ENCODE results near the gene PRDM16.

DNA sequence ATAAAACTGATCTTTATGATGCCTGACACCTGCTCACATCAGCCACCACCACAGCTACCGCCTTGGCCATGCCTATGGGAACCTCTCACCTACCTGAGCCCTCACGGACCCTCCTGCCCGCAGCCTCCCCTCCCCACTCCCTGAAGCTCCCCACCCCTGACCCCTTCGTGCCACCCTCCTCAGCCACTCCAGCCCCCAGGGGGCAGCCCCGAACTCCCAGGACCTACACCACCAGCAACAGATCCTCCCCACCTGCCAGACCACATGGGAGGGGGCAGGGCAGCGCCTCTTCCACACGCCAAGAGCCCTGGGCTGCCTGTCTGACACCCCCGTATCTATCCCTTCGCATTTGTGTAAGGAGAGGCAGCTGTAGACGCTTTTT lies 371.3 kb downstream of the PRDM16 start:
- TF ChIP-seq, protein P1, sequence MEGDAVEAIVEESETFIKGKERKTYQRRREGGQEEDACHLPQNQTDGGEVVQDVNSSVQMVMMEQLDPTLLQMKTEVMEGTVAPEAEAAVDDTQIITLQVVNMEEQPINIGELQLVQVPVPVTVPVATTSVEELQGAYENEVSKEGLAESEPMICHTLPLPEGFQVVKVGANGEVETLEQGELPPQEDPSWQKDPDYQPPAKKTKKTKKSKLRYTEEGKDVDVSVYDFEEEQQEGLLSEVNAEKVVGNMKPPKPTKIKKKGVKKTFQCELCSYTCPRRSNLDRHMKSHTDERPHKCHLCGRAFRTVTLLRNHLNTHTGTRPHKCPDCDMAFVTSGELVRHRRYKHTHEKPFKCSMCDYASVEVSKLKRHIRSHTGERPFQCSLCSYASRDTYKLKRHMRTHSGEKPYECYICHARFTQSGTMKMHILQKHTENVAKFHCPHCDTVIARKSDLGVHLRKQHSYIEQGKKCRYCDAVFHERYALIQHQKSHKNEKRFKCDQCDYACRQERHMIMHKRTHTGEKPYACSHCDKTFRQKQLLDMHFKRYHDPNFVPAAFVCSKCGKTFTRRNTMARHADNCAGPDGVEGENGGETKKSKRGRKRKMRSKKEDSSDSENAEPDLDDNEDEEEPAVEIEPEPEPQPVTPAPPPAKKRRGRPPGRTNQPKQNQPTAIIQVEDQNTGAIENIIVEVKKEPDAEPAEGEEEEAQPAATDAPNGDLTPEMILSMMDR (conservative IDR thresholded peaks at IDR 0.05; ENCODE audit: low read length) = no peak
- no peak for TF ChIP-seq EZH2phosphoT487 (IDR thresholded peaks at IDR 0.05; ENCODE audit: borderline replicate concordance)
